HG02642 (cell line): ENCODE results near the gene C1orf167.
"Not testable (repeated sequence)": the region's sequence is repeated elsewhere in the genome, so short reads cannot be mapped to it uniquely, and the experiment has no call there.

ENCODE experiments used
- ATAC-seq: cut with Tn5 transposase; IDR thresholded peaks from one replicate; pipeline ENCODE4 v1.9.1; 2021; ENCODE audit warnings: mild to moderate bottlenecking; ENCODE audit not compliant: unreplicated experiment, poor library complexity

Gene C1orf167

DNA sequence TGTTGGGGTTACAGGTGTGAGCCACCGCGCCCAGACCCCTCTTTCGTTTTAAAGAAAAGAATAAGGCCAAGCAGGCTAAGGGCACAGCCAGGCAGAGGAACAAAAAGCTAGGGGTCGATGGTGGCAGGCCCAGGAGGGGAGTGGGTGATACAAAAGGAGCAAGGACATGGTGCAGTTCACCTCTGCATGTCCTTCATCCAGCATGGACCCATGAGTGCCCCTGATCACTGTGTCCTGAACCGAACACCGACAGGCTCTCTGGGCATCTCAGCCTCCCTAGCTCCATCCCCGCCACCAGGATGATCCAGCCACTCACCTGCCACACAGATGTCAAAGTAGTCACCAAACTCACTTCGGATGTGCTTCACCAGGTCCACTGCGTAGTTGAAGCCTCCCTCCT, 37.9 kb downstream of the C1orf167 start:
- no peak for ATAC-seq

DNA sequence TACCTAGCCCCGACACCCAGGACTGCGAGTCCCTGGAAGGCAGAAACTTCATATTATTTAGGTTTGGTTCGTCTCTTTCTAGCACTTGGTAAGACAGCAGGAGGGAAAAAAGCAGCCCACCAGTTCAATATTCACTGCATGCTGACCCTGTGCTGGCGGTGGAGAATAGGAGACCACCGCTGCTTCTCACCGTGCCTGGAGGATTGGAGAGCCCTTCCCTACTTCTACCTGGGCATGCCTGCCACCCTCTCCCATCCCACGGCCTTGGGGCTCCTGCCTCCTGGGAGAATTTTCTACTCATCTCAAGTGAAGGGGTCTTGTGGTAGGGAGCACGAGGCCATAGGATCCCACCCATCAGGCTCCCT, 38.4 kb downstream of the C1orf167 start:
- ATAC-seq: no peak

- no peak for ATAC-seq
These were observed 38.9 kb downstream of the C1orf167 start for GRCh38 chr1:11800756-11801433.

GRCh38 chr1:11802616-11802972, 40.6 kb downstream of the C1orf167 start:
- ATAC-seq: no peak

GRCh38 chr1:11802973-11803885, 41.2 kb downstream of the C1orf167 start:
- ATAC-seq: peak; percentile 21

DNA sequence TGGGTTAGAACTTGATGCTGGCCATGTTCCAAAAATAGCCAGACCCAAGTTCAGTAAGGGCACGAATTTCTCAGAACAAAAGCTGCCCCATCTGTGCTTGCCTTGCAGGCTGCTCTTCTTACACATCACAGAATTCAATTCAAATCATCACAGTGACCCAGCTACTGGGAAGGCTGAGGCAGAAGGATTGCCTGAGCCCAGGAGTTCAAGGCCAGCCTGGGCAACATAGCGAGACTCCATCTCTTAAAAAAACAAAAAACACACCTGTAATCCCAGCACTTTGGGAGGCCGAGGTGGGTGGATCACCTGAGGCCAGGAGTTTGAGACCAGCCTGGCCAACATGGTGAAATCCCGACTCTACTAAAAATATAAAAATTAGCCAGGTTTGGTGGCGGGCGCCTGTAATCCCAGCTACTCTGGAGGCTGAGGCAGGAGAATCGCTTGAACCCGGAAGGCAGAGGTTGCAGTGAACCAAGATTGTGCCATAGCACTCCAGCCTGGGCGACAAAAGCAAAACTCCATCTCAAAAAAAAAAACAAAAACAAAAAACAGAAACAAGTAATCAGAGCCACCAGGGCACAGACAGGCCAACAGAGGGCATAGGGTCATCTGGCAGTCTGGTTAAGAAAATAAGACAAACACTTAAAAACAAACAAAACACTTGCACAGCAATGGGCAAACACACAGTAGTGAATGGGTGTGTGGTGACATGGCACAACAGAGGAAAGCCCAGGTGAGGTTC, 42.1 kb downstream of the C1orf167 start:
- not testable (repeated sequence) for ATAC-seq

- no peak for ATAC-seq
These were observed 42.9 kb downstream of the C1orf167 start for GRCh38 chr1:11804666-11805421.

DNA sequence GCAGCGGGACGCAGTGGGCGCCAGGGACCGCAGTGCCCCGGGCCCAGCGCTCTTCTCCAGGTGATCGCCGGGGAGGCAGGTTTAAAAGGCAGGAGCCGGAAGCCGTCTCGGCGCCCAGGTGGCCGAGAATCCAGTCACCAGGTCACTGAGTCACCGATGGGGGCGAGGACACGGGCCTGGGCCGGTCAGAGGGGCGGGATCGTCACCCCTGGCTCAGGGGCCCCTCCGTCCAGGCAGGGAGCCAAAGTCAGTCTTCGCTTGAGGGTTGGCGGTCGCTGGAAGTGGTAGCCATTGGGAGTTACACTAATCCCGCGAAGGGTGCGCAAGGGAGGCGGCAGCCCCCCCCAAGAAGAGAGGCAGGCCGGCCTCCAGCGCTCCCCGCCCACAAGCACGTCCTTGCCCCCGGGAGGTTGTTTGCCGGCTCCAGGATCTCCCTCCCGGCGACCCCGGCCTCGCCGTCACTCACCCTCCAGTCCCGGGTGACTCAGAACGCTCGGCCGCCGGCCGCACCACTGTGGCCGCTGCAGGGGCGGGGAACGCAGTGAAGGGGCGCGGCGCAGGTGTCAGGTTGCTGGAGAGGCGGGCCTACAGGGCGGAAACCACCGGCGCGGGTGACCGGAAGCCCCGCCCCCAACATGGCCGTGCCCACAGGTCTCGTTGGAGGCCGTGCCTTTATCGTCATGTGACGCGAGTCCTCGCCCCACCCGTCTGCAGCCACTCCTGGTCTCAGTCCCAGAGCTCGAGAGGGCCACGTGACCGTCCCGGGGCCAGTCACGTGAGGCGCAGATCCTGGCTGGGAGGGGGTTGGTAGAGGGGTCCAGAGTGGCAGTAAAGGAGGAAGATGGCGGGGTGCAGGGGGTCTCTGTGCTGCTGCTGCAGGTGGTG, 43.7 kb downstream of the C1orf167 start, which contains the start of the genes CLCN6 and MTHFR:
TSS of gene CLCN6 (plus strand) at position 770 of the 885 bp plus-strand sequence. CDS start at position 842, 72 bp downstream.
TSS of gene MTHFR (minus strand) at position 543 of the 885 bp plus-strand sequence. CDS start 2,848 bp downstream, outside the sequence.
- peak; percentile 87 for ATAC-seq

DNA sequence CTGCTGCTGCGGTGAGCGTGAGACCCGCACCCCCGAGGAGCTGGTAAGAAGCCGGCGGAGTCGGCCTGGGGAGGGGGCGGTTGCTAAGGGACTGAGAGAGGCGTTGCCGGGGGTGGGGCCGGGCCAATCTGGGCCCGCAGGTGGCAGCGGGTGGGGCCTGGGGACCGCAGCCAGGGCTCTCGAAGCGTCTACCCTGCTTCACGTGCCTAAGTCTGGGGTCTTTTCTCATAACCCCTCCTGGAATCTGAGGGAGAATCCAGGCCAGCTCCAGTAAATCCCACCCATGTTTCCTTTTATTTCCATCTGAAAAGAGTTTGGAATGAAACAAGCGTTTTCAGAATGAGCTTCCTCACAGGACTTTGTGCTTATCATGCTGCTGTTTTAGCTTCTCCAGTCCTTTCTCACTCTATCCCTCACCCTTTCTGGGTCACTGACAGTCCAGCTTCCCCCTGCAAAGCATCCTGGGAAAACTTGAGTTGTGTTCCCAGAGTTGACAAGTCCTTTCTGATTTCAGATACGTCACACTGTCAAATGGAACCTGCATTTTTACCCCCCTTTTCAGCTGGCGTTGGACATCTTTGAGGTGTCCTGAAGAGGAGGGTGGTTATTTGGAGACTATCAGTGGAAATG, 44.4 kb downstream of the C1orf167 start:
- peak; percentile 42 for ATAC-seq

- ATAC-seq: no peak
These were observed 45.1 kb downstream of the C1orf167 start for GRCh38 chr1:11807133-11807532.

DNA sequence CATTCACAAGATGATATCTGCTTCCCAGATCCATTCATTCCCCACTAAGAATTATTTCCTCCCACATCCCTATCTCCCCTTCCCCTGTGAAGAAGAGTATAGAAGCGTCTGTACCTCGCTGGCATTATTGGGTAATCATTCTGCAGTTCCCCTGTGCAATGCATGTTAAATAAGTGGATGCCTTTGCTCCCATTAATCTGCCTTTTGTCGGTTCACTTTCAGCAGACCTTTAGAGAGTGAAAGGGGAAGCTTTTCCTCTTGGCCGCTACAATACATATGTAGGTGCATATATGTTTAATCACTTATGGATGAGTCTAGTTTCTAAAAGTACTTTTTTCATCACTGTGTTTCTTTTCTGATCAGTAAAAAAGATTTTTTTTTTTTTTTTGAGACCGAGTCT, 51.0 kb downstream of the C1orf167 start:
- ATAC-seq: no peak

GRCh38 chr1:11817192-11817591, 55.2 kb downstream of the C1orf167 start:
- ATAC-seq: no peak

DNA sequence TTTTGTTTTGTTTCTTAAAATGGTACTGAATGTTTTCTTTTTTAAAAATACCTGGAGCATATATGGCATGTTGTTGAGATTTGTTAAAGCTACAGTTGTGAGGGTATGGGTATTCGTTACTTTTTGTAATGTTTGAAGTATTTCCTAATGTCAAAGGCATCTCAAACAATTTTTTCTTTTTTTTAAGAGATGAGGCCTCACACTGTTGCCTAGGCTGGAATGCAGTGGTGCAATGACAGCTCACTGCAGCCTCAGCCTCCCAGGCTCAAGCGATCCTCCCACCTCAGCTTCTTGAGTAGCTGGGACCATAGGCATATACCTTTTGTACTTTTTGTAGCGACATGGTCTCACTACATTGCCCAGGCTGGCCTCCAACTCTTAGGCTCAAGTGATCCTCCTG, 60.1 kb downstream of the C1orf167 start:
- ATAC-seq: no peak

GRCh38 chr1:11823366-11824137, 61.6 kb downstream of the C1orf167 start:
- no peak for ATAC-seq

DNA sequence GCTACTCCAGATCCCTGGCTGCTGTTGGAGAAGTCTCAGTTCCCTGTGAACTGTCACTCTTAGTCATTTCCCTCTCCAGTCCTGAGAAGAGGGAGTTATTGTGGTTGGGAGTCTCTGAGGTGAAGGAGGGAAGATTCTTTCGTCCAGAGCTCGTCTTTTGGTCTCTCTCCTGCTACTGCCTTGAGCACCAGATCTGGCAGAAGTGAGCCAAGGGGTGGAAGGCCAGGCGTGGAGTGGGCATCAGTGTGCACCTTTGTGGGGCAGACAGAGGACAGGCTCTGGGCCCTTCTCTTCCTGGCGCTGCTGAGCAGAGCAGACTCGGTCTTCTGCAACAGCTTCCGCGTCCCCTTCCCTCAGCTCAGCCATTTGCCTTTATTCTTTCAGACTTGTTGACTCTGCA, 63.1 kb downstream of the C1orf167 start:
- no peak for ATAC-seq

DNA sequence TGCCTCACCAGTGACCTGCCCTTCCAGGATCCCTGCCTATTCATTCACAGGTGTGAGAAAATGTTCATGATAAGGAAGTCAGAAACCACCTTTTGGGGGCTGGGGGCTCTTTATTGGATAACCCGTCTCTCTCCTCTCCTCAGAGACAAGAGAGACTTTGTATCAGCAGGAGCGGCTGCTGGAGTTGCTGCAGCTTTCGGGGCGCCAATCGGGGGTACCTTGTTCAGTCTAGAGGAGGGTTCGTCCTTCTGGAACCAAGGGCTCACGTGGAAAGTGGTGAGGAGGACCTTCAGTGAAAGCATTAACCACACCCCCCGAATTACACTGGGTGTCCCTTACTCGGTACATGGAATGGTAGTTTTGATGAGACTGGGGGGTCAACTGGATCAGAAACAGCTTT, 65.0 kb downstream of the C1orf167 start:
- ATAC-seq: no peak

DNA sequence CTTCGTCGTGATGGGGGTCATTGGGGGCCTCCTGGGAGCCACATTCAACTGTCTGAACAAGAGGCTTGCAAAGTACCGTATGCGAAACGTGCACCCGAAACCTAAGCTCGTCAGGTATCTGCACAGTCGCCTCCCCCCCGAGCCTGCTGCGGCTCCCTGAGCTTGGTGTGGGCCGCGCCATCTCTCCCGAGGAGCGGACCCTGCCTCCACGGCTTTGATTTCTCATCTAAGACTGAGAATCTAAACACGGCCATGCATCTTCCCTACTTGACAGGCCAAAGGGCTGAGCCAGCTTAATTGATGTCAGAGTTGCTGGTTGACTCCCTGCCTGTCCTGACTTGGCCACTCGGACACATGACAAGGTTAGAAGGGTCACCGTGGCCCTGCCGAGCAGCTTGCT, 66.5 kb downstream of the C1orf167 start:
- ATAC-seq: no peak
